Tibial nerve (tissue), 4 donors: Measurements from ENCODE around the gene DIP2C. TPM values are rescaled to one million over a fixed set of nuclear protein-coding genes. Genes with fewer than 3 reads are reported as not detected.
"Not testable (repeated sequence)": the region's sequence is repeated elsewhere in the genome, so short reads cannot be mapped to it uniquely, and the experiment has no call there.

ENCODE experiments used
- DNase-seq, 2 donors: peaks; one replicate each; pipeline ENCODE4 v3.0.0-alpha.2; 2019; ENCODE audit warnings: low spot score in 2 of 2
- H3K27ac ChIP-seq, 4 donors: fragments of 200-600 bp; sonication (generic) in 3 of 4; one replicate each; pipeline ENCODE4 v1.5.1; 2017 to 2019; ENCODE audit warnings: mild to moderate bottlenecking in 1 of 4
- H3K27me3 ChIP-seq, 2 donors: fragments of 200-600 bp; sonication (generic) in 1 of 2; one replicate each; pipeline versions ENCODE4 v1.5.1 to v1.6.0; 2017 to 2019
- H3K36me3 ChIP-seq, 3 donors: fragments of 200-600 bp; sonication (generic); one replicate each; pipeline ENCODE4 v1.5.1; 2018 to 2019
- H3K4me1 ChIP-seq, 4 donors: fragments of 200-600 bp; sonication (generic) in 3 of 4; one replicate each; pipeline ENCODE4 v1.5.1; 2017 to 2019
- H3K4me3 ChIP-seq, 4 donors: fragments of 200-600 bp; sonication (generic) in 3 of 4; one replicate each; pipeline ENCODE4 v1.5.1; 2017 to 2019; ENCODE audit warnings: mild to moderate bottlenecking in 1 of 4, moderate library complexity in 1 of 4
- H3K9me3 ChIP-seq, 4 donors: fragments of 200-600 bp; sonication (generic) in 3 of 4; one replicate each; pipeline ENCODE4 v1.5.1; 2017 to 2019
- CTCF ChIP-seq, 5 experiments: fragments of 200-600 bp in 3 of 5; fragments of 450-650 bp in 2 of 5; sonication (generic) in 3 of 5; IDR thresholded peaks; one replicate each; pipeline ENCODE4 v1.5.1; 2016 to 2019; ENCODE audit warnings: antibody characterized with exemption in 5 of 5, mild to moderate bottlenecking in 3 of 5, moderate library complexity in 2 of 5
- EP300 ChIP-seq, 2 donors: sonication (generic); formaldehyde crosslinking; IDR thresholded peaks; one replicate each; pipeline ENCODE4 v1.6.1; 2017; ENCODE audit warnings: antibody characterized with exemption in 2 of 2, mild to moderate bottlenecking in 1 of 2
- POLR2A ChIP-seq, 2 donors: fragments of 450-650 bp; IDR thresholded peaks; one replicate each; pipeline ENCODE4 v1.6.1; 2017; ENCODE audit warnings: antibody characterized with exemption in 2 of 2, mild to moderate bottlenecking in 2 of 2, moderate library complexity in 2 of 2
- WGBS, 2 donors: methylation state at CpG; one replicate each; pipeline ENCODE4 v1.1.5; 2018; 5-methylcytosine and 5-hydroxymethylcytosine counted together
- total RNA-seq, 4 donors: library from RNA; depleted of rRNA; stranded (reverse); fragments of >200 nt; gene quantifications; one replicate each; pipeline ENCODE4 v1.1.0, GENCODE V29; 2016

The DIP2C gene
- total RNA-seq, 4 donors from 2014 or later: 31.4 to 46.5 (median 36.0) TPM

GRCh38 chr10:352476-353235 is 336.8 kb downstream of the DIP2C start:
- no peak for TF ChIP-seq EP300 (IDR thresholded peaks at IDR 0.05)
- TF ChIP-seq POLR2A (IDR thresholded peaks at IDR 0.05): no peak
- no peak for TF ChIP-seq CTCF (IDR thresholded peaks at IDR 0.05)

GRCh38 chr10:351770-352334 is 337.6 kb downstream of the DIP2C start:
- no peak overlapping the region for H3K27ac ChIP-seq
- DNase-seq: peak in 1 of 2 donors; percentile 9
- no peak overlapping the region for H3K4me3 ChIP-seq
- no peaks in the 10 kb centered on the region for H3K9me3 ChIP-seq
- no peak for TF ChIP-seq POLR2A (IDR thresholded peaks at IDR 0.05)
- TF ChIP-seq CTCF (IDR thresholded peaks at IDR 0.05): no peak
- no peak for TF ChIP-seq EP300 (IDR thresholded peaks at IDR 0.05)
- 95 to 99% methylated on average over 8 to 10 of the region's 13 CpGs for WGBS, 2 donors
- H3K4me1 ChIP-seq: no peaks in the 10 kb centered on the region
- peaks cover 0 to 80% (median 0%) of the 10 kb centered on the region in 3 donors for H3K36me3 ChIP-seq
- H3K27me3 ChIP-seq: no peaks in the 10 kb centered on the region

More at GRCh38 chr10:352476-353235, 336.8 kb downstream of the DIP2C start:
- Histone ChIP-seq H3K27ac (no peak overlapping the region), H3K36me3 (peaks cover 0 to 89% (median 0%) of the 10 kb centered on the region in 3 donors), H3K4me3 (no peak overlapping the region), H3K4me1 (no peaks in the 10 kb centered on the region), H3K27me3 (no peaks in the 10 kb centered on the region), H3K9me3 (no peaks in the 10 kb centered on the region)
- no peak for DNase-seq
- 83 to 88% methylated on average over 14 to 21 of the region's 21 CpGs for WGBS, 2 donors

- Histone ChIP-seq H3K4me3 (no peak overlapping the region), H3K4me1 (no peaks in the 10 kb centered on the region), H3K27me3 (no peaks in the 10 kb centered on the region), H3K36me3 (peaks cover 0 to 72% (median 0%) of the 10 kb centered on the region in 3 donors), H3K9me3 (no peaks in the 10 kb centered on the region), H3K27ac (no peak overlapping the region)
- no peak for DNase-seq
- no peak for TF ChIP-seq POLR2A (IDR thresholded peaks at IDR 0.05)
- TF ChIP-seq EP300 (IDR thresholded peaks at IDR 0.05): no peak
- TF ChIP-seq CTCF (IDR thresholded peaks at IDR 0.05): no peak
- 93% methylated on average over 35 of the region's 35 CpGs for WGBS, 2 donors
Measured at GRCh38 chr10:350981-351501, 338.4 kb downstream of the DIP2C start.

GRCh38 chr10:349081-349480 is 340.4 kb downstream of the DIP2C start:
- H3K9me3 ChIP-seq: no peaks in the 10 kb centered on the region
- H3K36me3 ChIP-seq: peaks cover 0 to 66% (median 0%) of the 10 kb centered on the region in 3 donors
- 95 to 96% methylated on average over 22 to 24 of the region's 24 CpGs for WGBS, 2 donors
- peak in 1 of 2 donors; percentile 12 for DNase-seq
- no peaks in the 10 kb centered on the region for H3K4me1 ChIP-seq
- no peak overlapping the region for H3K4me3 ChIP-seq
- TF ChIP-seq CTCF (IDR thresholded peaks at IDR 0.05) (no peak), EP300 (IDR thresholded peaks at IDR 0.05) (no peak), POLR2A (IDR thresholded peaks at IDR 0.05) (no peak)
- no peak overlapping the region for H3K27ac ChIP-seq
- no peaks in the 10 kb centered on the region for H3K27me3 ChIP-seq

- H3K9me3 ChIP-seq: no peaks in the 10 kb centered on the region
- H3K27ac ChIP-seq: no peak overlapping the region
- peaks cover 0 to 66% (median 0%) of the 10 kb centered on the region in 3 donors for H3K36me3 ChIP-seq
- H3K4me3 ChIP-seq: no peak overlapping the region
- 98% methylated on average over 17 of the region's 17 CpGs for WGBS, 2 donors
- no peaks in the 10 kb centered on the region for H3K27me3 ChIP-seq
- peak in 1 of 2 donors; percentile 8 for DNase-seq
- TF ChIP-seq POLR2A (IDR thresholded peaks at IDR 0.05) (no peak), EP300 (IDR thresholded peaks at IDR 0.05) (no peak), CTCF (IDR thresholded peaks at IDR 0.05) (no peak)
- H3K4me1 ChIP-seq: no peaks in the 10 kb centered on the region
Measured at GRCh38 chr10:348456-348855, 341.0 kb downstream of the DIP2C start.

GRCh38 chr10:347774-348173 is 341.7 kb downstream of the DIP2C start:
- H3K36me3 ChIP-seq: peaks cover 0 to 66% (median 0%) of the 10 kb centered on the region in 3 donors
- not testable (repeated sequence) for H3K4me1 ChIP-seq, H3K9me3 ChIP-seq, H3K4me3 ChIP-seq, H3K27ac ChIP-seq, DNase-seq, H3K27me3 ChIP-seq
- 91 to 93% methylated on average over 34 of the region's 34 CpGs for WGBS, 2 donors

- H3K4me3 ChIP-seq, H3K9me3 ChIP-seq, H3K27ac ChIP-seq, H3K27me3 ChIP-seq, H3K4me1 ChIP-seq: not testable (repeated sequence)
- 90 to 92% methylated on average over 27 to 33 of the region's 33 CpGs for WGBS, 2 donors
- peaks cover 0 to 66% (median 0%) of the 10 kb centered on the region in 3 donors for H3K36me3 ChIP-seq
- peak in 1 of 2 donors; percentile 6 for DNase-seq
Measured at GRCh38 chr10:347190-347589, 342.3 kb downstream of the DIP2C start.
